Fibroblast of gingiva (primary cell): ENCODE measurements around the gene ROR1.

Experiments
- DNase-seq: peaks from one replicate; pipeline ENCODE4 v3.0.0-alpha.2; 2011; ENCODE audit warnings: low read depth

ROR1 gene

GRCh38 chr1:63884486-63884885 lies 110.7 kb downstream of the ROR1 start:
- DNase-seq, result no peak

GRCh38 chr1:63885899-63886298 lies 112.1 kb downstream of the ROR1 start:
- DNase-seq, result no peak

- DNase-seq, result peak; percentile 22
These were observed 112.5 kb downstream of the ROR1 start for GRCh38 chr1:63886340-63886739.

GRCh38 chr1:63887809-63888208 lies 114.0 kb downstream of the ROR1 start:
- DNase-seq, result no peak

GRCh38 chr1:63888984-63889383 lies 115.2 kb downstream of the ROR1 start:
- no peak for DNase-seq

GRCh38 chr1:63890468-63890867 lies 116.7 kb downstream of the ROR1 start:
- no peak for DNase-seq

- DNase-seq, result no peak
These were observed 117.4 kb downstream of the ROR1 start for GRCh38 chr1:63891060-63891690.

GRCh38 chr1:63892632-63893395 lies 119.0 kb downstream of the ROR1 start:
- DNase-seq, result peak; percentile 94

- no peak for DNase-seq
These were observed 120.2 kb downstream of the ROR1 start for GRCh38 chr1:63893976-63894375.

GRCh38 chr1:63894627-63895265 lies 120.9 kb downstream of the ROR1 start:
- DNase-seq, result peak; percentile 68

- DNase-seq, result no peak
These were observed 122.9 kb downstream of the ROR1 start for GRCh38 chr1:63896755-63897154.

- DNase-seq, result no peak
These were observed 124.8 kb downstream of the ROR1 start for GRCh38 chr1:63898428-63899196.

- DNase-seq, result no peak
These were observed 127.3 kb downstream of the ROR1 start for GRCh38 chr1:63901094-63901493.

GRCh38 chr1:63902844-63903589 lies 129.2 kb downstream of the ROR1 start:
- peak; percentile 37 for DNase-seq

- no peak for DNase-seq
These were observed 130.3 kb downstream of the ROR1 start for GRCh38 chr1:63903947-63904610.

- DNase-seq, result no peak
These were observed 131.0 kb downstream of the ROR1 start for GRCh38 chr1:63904826-63905225.

- DNase-seq, result no peak
These were observed 132.4 kb downstream of the ROR1 start for GRCh38 chr1:63906047-63906704.

- no peak for DNase-seq
These were observed 133.2 kb downstream of the ROR1 start for GRCh38 chr1:63907051-63907450.

- peak; percentile 60 for DNase-seq
These were observed 134.2 kb downstream of the ROR1 start for GRCh38 chr1:63908016-63908415.

- DNase-seq, result peak; percentile 38
These were observed 135.7 kb downstream of the ROR1 start for GRCh38 chr1:63909526-63909925.

GRCh38 chr1:63911049-63911448 lies 137.2 kb downstream of the ROR1 start:
- no peak for DNase-seq
